Measurements from ENCODE around the gene PSMD2. TPM values are rescaled to one million over a fixed set of nuclear protein-coding genes. Genes with fewer than 3 reads are reported as not detected.
A peak's percentile ranks its signal among the peaks of the same experiment; 100 is the strongest.

The PSMD2 gene
- total RNA-seq, 4 donors from 2014 or later: 160 to 319 (median 213) TPM

DNA sequence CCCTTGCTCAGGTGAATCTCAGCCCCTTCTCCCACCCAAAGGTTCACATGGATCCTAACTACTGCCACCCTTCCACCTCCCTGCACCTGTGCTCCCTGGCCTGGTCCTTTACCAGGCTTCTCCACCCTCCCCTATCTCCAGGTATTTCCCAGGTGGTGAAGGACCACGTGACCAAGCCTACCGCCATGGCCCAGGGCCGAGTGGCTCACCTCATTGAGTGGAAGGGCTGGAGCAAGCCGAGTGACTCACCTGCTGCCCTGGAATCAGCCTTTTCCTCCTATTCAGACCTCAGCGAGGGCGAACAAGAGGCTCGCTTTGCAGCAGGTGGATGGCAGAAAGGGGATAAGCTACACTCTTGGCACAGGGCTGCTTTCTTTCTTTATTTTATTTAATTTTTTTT is 42.9 kb downstream of the PSMD2 start:
- TF ChIP-seq, protein P1, sequence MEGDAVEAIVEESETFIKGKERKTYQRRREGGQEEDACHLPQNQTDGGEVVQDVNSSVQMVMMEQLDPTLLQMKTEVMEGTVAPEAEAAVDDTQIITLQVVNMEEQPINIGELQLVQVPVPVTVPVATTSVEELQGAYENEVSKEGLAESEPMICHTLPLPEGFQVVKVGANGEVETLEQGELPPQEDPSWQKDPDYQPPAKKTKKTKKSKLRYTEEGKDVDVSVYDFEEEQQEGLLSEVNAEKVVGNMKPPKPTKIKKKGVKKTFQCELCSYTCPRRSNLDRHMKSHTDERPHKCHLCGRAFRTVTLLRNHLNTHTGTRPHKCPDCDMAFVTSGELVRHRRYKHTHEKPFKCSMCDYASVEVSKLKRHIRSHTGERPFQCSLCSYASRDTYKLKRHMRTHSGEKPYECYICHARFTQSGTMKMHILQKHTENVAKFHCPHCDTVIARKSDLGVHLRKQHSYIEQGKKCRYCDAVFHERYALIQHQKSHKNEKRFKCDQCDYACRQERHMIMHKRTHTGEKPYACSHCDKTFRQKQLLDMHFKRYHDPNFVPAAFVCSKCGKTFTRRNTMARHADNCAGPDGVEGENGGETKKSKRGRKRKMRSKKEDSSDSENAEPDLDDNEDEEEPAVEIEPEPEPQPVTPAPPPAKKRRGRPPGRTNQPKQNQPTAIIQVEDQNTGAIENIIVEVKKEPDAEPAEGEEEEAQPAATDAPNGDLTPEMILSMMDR (IDR thresholded peaks at IDR 0.05): no peak
- DNase-seq (ENCODE audit: low spot score): no peak
- no peak for ATAC-seq (ENCODE audit: low FRiP score)

DNA sequence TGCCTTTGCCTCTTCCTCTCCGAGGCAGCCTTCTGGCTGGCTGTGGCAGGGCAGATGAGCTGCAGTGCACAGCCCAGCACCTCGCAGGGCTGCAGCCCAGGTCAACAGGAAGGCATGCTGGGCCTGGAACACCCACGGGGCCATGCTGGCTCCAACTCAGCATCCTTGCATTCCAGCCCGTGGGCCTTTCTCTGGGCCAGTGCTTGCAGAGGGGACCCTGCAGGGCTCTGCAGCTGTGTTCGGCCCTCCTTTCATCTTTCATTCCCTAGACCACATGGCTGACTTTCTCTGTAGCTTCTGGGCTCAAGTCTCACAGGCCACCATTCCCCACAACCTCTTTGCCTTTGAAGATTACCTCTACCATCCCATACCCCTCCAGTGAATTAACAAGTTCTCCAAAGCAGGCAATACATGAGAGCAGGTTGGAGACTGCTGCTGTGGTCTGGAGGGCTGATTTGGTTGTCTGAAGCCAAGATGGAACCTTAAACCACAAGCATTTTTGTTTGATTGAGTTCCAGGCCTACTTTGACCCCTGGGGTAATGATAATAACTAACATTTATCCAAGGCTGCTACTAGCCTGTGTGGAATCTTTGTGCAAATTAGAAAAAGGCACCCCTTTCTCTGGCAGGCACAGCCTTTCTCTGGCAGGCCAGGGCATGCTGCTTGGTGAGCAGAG is 44.3 kb downstream of the PSMD2 start:
- TF ChIP-seq, protein P1 (IDR thresholded peaks at IDR 0.05): no peak
- ATAC-seq (ENCODE audit: low FRiP score) (no peak), DNase-seq (ENCODE audit: low spot score) (no peak)

DNA sequence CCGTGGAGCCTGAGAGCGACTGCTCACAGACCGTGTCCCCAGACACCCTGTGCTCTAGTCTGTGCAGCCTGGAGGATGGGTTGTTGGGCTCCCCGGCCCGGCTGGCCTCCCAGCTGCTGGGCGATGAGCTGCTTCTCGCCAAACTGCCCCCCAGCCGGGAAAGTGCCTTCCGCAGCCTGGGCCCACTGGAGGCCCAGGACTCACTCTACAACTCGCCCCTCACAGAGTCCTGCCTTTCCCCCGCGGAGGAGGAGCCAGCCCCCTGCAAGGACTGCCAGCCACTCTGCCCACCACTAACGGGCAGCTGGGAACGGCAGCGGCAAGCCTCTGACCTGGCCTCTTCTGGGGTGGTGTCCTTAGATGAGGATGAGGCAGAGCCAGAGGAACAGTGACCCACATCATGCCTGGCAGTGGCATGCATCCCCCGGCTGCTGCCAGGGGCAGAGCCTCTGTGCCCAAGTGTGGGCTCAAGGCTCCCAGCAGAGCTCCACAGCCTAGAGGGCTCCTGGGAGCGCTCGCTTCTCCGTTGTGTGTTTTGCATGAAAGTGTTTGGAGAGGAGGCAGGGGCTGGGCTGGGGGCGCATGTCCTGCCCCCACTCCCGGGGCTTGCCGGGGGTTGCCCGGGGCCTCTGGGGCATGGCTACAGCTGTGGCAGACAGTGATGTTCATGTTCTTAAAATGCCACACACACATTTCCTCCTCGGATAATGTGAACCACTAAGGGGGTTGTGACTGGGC is 45.7 kb downstream of the PSMD2 start:
- ATAC-seq (ENCODE audit: low FRiP score): no peak
- TF ChIP-seq, protein P1 (IDR thresholded peaks at IDR 0.05): no peak
- DNase-seq (ENCODE audit: low spot score): no peak

GRCh38 chr3:184345317-184346144 is 46.5 kb downstream of the PSMD2 start:
- DNase-seq (ENCODE audit: low spot score) (no peak), ATAC-seq (ENCODE audit: low FRiP score) (peak; percentile 31)
- TF ChIP-seq, protein P1 (IDR thresholded peaks at IDR 0.05): no peak

- no peak for ATAC-seq (ENCODE audit: low FRiP score)
- TF ChIP-seq, protein P1 (IDR thresholded peaks at IDR 0.05): no peak
- no peak for DNase-seq (ENCODE audit: low spot score)
Measured at GRCh38 chr3:184346480-184347190, 47.6 kb downstream of the PSMD2 start.

DNA sequence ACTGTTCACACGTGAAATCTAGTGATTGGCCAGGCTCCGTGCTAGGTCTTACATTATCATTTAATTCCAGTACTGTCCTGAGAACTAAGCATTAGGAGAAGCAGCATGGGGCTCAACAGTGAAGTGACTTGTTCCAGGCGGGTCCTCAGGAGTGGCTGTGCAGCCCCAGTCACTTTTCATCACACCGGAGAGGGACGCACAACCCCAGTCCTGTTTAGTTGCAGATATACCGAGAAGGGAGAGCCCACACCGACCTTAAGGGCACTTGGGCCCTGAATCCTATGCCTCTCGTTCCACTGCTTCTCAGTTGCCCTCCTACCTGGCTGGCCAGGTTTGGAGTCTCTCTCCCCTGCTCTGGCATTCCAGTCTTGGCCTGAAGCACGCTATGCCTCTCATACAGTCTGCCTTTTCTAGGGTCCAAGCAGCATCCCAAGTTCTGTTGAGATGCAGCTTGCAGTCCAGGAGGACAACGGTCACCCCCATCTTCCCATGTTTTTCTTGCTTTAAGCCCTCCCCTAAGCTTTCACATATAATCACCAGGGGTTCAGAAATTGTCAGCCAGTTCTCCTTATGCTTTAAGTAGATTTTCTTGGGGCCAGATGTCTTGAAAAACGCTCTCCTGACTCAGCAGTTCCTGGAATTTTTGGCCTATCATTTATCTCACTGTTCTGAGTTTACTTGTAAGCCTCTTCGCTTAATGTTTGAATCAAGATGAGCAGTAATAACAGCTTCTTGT is 48.4 kb downstream of the PSMD2 start:
- ATAC-seq (ENCODE audit: low FRiP score) (peak; percentile 33), DNase-seq (ENCODE audit: low spot score) (no peak)
- TF ChIP-seq, protein P1 (IDR thresholded peaks at IDR 0.05): no peak

All from omental fat pad (tissue), 4 donors.